GM10847 (cell line): ENCODE results near the gene ASPRV1.

ENCODE experiments used
- POLR2A ChIP-seq: IDR thresholded peaks from 2 replicates; pipeline ENCODE4 v1.6.1; 2011; ENCODE audit not compliant: insufficient read length; ENCODE audit errors: extremely low read depth

The ASPRV1 gene

GRCh38 chr2:69914164-69914949, 47.1 kb downstream of the ASPRV1 start:
- TF ChIP-seq POLR2A = peak; percentile 64

GRCh38 chr2:69911985-69912563, 49.4 kb downstream of the ASPRV1 start:
- no peak for TF ChIP-seq POLR2A
